ENCODE results near the gene MED28. TPM values are rescaled to one million over a fixed set of nuclear protein-coding genes. Genes with fewer than 3 reads are reported as not detected.

The MED28 gene
- total RNA-seq: 10 to 100 TPM; 10.6 to 43.5 (median 17.9) TPM
- 10 to 100 TPM in 2 of 3 donors, 1 to 10 TPM in 1; 6.5 to 15.0 (median 13.0) TPM for polyA plus RNA-seq
- long read RNA-seq, donor 1, full-length matches to known transcripts: 8 of 8 reads
- long read RNA-seq, donor 1, partial matches to known transcripts: 0 of 8 reads
- long read RNA-seq, donor 1, other reads (novel, unspliced or antisense): 0 of 8 reads
- long read RNA-seq, donor 2, full-length matches to known transcripts: 22 of 22 reads
- long read RNA-seq, donor 2, partial matches to known transcripts: 0 of 22 reads
- long read RNA-seq, donor 2, other reads (novel, unspliced or antisense): 0 of 22 reads
- long read RNA-seq, donor 3, full-length matches to known transcripts: 16 of 16 reads
- long read RNA-seq, donor 3, partial matches to known transcripts: 0 of 16 reads
- long read RNA-seq, donor 3, other reads (novel, unspliced or antisense): 0 of 16 reads
- long read RNA-seq, donor 4: 0 reads
- long read RNA-seq, donor 5, full-length matches to known transcripts: 20 of 20 reads
- long read RNA-seq, donor 5, partial matches to known transcripts: 0 of 20 reads
- long read RNA-seq, donor 5, other reads (novel, unspliced or antisense): 0 of 20 reads
- long read RNA-seq, donor 6: 0 reads
- long read RNA-seq, donor 7, full-length matches to known transcripts: 26 of 33 reads
- long read RNA-seq, donor 7, partial matches to known transcripts: 7 of 33 reads
- long read RNA-seq, donor 7, other reads (novel, unspliced or antisense): 0 of 33 reads
- long read RNA-seq, donor 8, full-length matches to known transcripts: 19 of 19 reads
- long read RNA-seq, donor 8, partial matches to known transcripts: 0 of 19 reads
- long read RNA-seq, donor 8, other reads (novel, unspliced or antisense): 0 of 19 reads
- long read RNA-seq, donor 9, full-length matches to known transcripts: 17 of 17 reads
- long read RNA-seq, donor 9, partial matches to known transcripts: 0 of 17 reads
- long read RNA-seq, donor 9, other reads (novel, unspliced or antisense): 0 of 17 reads
- long read RNA-seq, donor 10, full-length matches to known transcripts: 13 of 19 reads
- long read RNA-seq, donor 10, partial matches to known transcripts: 6 of 19 reads
- long read RNA-seq, donor 10, other reads (novel, unspliced or antisense): 0 of 19 reads

- TF ChIP-seq, protein P1, sequence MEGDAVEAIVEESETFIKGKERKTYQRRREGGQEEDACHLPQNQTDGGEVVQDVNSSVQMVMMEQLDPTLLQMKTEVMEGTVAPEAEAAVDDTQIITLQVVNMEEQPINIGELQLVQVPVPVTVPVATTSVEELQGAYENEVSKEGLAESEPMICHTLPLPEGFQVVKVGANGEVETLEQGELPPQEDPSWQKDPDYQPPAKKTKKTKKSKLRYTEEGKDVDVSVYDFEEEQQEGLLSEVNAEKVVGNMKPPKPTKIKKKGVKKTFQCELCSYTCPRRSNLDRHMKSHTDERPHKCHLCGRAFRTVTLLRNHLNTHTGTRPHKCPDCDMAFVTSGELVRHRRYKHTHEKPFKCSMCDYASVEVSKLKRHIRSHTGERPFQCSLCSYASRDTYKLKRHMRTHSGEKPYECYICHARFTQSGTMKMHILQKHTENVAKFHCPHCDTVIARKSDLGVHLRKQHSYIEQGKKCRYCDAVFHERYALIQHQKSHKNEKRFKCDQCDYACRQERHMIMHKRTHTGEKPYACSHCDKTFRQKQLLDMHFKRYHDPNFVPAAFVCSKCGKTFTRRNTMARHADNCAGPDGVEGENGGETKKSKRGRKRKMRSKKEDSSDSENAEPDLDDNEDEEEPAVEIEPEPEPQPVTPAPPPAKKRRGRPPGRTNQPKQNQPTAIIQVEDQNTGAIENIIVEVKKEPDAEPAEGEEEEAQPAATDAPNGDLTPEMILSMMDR (IDR thresholded peaks at IDR 0.05): peak in 1 of 7 experiments; percentile 18
- TF ChIP-seq POLR2A (IDR thresholded peaks at IDR 0.05) (peak in 2 of 4 donors; percentile 39 to 81), POLR2AphosphoS5 (IDR thresholded peaks at IDR 0.05) (peak; percentile 90 to 96 (median 94)), EP300 (IDR thresholded peaks at IDR 0.05) (no peak)
- intact Hi-C loops (cut with DNase I; ENCODE audit: low total_unique reads): loop anchor here (5.0 kb wide), 1 partner anchor 32 kb away; no protein-coding TSS in a partner anchor
- Histone ChIP-seq H3K9me3 (no peaks in the 10 kb centered on the region), H3K27ac (peak within 1 kb of the TSS; percentile 87 to 92 (median 91)), H3K36me3 (peaks cover 0 to 33% (median 28%) of the 10 kb centered on the region in 4 donors), H3K4me1 (peaks cover 29 to 57% (median 40%) of the 10 kb centered on the region in 4 donors), H3K27me3 (no peaks in the 10 kb centered on the region), H3K4me3 (peak within 1 kb of the TSS; percentile 85 to 99 (median 94))
- WGBS, 5 donors: 0 to 1% (median 0%) methylated on average over 46 of the region's 46 CpGs
- DNase-seq: peak; percentile 98 to 99
Measured at GRCh38 chr4:17614416-17615299, at the start of gene MED28. MED28 (plus strand) TSS chr4:17614641; CDS start chr4:17614655, 14 bp downstream.

- Histone ChIP-seq H3K4me1 (no peaks in the 10 kb centered on the region), H3K4me3 (no peak overlapping the region), H3K9me3 (no peaks in the 10 kb centered on the region), H3K36me3 (no peaks in the 10 kb centered on the region), H3K27me3 (peaks cover 0 to 4% (median 0%) of the 10 kb centered on the region in 3 donors), H3K27ac (no peak overlapping the region)
- DNase-seq: no peak
- TF ChIP-seq, protein P1 (IDR thresholded peaks at IDR 0.05): no peak
- WGBS, 5 donors: 91 to 96% (median 94%) methylated on average over 3 of the region's 3 CpGs
- intact Hi-C loops (cut with DNase I; ENCODE audit: low total_unique reads): no loop called here
Measured at GRCh38 chr4:17565846-17566245, 48.6 kb upstream of the MED28 start.

GRCh38 chr4:17567271-17567670 lies 47.2 kb upstream of the MED28 start:
- WGBS, 5 donors: 76 to 87% (median 79%) methylated on average over 2 of the region's 2 CpGs

More at GRCh38 chr4:17567271-17567670, 47.2 kb upstream of the MED28 start:
- intact Hi-C loops (cut with DNase I; ENCODE audit: low total_unique reads): no loop called here
- H3K4me3 ChIP-seq: no peak overlapping the region
- no peaks in the 10 kb centered on the region for H3K27me3 ChIP-seq
- H3K9me3 ChIP-seq: no peaks in the 10 kb centered on the region
- no peak for DNase-seq
- no peaks in the 10 kb centered on the region for H3K4me1 ChIP-seq
- TF ChIP-seq EP300 (IDR thresholded peaks at IDR 0.05) (no peak), POLR2A (IDR thresholded peaks at IDR 0.05) (no peak), POLR2AphosphoS5 (IDR thresholded peaks at IDR 0.05) (no peak)
- TF ChIP-seq, protein P1 (IDR thresholded peaks at IDR 0.05): no peak
- no peak overlapping the region for H3K27ac ChIP-seq
- H3K36me3 ChIP-seq: no peaks in the 10 kb centered on the region

Data from stomach (tissue), 19 donors.